ENCODE measurements around the gene ARPC5. TPM values are rescaled to one million over a fixed set of nuclear protein-coding genes. Genes with fewer than 3 reads are reported as not detected.
A peak's percentile ranks its signal among the peaks of the same experiment; 100 is the strongest.

Gene ARPC5
- total RNA-seq, 4 donors from 2014 or later: 33.0 to 73.5 (median 68.2) TPM

DNA sequence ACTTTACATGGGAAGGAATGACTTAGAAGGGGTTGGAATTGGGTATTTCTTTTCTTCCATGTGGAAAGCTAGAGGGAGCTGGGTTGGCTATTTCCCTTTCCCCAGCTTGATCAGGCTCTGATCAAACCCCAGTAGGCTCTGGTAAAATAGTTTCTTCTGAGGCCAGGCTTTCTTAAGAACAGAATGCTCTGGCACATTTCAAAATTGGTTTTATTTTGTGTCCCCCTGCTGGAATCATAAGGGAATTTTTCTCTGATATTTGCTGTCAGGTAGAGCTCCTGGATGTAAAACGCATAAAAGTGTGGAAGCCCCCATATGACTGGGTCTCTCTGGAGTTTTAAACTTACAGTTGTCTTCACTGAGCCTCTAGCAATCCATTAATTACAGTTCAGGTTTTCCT is 34.6 kb upstream of the ARPC5 start:
- DNase-seq (ENCODE audit: low spot score in 2 of 2): no peak
- WGBS, 2 donors: 88 to 100% methylated on average over 1 of the region's 1 CpG
- no peak overlapping the region for H3K4me3 ChIP-seq (ENCODE audit: low read depth, poor library complexity, severe bottlenecking)
- intact Hi-C loops (cut with DNase I; ENCODE audit: low total_unique reads): no loop called here
- no peak for TF ChIP-seq POLR2A (IDR thresholded peaks at IDR 0.05)
- TF ChIP-seq, protein P1, sequence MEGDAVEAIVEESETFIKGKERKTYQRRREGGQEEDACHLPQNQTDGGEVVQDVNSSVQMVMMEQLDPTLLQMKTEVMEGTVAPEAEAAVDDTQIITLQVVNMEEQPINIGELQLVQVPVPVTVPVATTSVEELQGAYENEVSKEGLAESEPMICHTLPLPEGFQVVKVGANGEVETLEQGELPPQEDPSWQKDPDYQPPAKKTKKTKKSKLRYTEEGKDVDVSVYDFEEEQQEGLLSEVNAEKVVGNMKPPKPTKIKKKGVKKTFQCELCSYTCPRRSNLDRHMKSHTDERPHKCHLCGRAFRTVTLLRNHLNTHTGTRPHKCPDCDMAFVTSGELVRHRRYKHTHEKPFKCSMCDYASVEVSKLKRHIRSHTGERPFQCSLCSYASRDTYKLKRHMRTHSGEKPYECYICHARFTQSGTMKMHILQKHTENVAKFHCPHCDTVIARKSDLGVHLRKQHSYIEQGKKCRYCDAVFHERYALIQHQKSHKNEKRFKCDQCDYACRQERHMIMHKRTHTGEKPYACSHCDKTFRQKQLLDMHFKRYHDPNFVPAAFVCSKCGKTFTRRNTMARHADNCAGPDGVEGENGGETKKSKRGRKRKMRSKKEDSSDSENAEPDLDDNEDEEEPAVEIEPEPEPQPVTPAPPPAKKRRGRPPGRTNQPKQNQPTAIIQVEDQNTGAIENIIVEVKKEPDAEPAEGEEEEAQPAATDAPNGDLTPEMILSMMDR (IDR thresholded peaks at IDR 0.05): no peak

DNA sequence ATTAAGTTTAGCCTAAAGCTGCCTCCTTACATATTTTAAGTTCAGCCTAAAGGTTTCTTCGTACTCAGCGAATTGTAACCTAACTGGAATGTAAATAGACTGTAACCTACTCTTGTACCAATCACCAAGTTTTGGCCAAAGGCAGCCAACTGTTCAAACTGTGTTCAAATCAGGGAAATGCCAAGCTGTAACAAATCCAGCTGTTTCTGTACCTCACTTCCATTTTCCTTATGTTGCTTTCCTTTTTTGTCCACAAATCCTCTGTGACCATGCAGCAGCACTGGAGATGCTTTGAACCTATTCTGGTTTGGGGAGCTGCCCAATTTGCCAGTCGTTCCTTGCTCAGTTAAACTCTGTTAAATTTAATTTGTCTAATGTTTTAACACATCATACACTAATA is 20.8 kb upstream of the ARPC5 start:
- DNase-seq (ENCODE audit: low spot score in 2 of 2): no peak
- intact Hi-C loops (cut with DNase I; ENCODE audit: low total_unique reads): no loop called here
- 88 to 89% methylated on average over 3 of the region's 3 CpGs for WGBS, 2 donors
- H3K4me3 ChIP-seq (ENCODE audit: low read depth, poor library complexity, severe bottlenecking): no peak overlapping the region
- no peak for TF ChIP-seq POLR2A (IDR thresholded peaks at IDR 0.05)
- TF ChIP-seq, protein P1 (IDR thresholded peaks at IDR 0.05): no peak

DNA sequence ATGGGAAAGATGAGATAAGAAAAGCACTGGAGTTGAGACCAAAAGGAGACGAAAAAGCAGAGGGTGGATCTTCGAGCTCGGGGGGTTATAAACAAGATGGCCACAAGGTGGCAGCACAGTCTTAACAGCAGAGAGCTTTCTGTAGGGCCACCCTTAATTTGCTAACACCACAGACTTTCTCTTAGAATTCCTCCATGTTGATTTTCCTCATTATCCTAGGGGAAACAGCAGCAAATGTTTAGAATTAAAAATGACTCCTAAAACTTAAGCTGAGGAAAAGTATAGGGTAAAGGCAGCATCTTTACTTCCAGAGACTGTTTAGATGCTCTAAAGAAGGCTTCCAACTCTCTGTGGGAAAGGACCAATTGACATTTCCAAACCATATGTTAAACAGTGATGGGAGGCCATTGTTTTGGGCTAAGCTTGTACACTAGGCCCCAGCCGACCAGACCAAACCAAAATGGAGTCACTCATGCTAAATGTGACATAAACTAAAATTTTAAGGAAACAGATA is 20.0 kb upstream of the ARPC5 start:
- 7 to 10% methylated on average over 4 of the region's 4 CpGs for WGBS, 2 donors
- intact Hi-C loops (cut with DNase I; ENCODE audit: low total_unique reads): loop anchor here (2.0 kb wide), 1 partner anchor 259 kb away; no protein-coding TSS in a partner anchor
- no peak overlapping the region for H3K4me3 ChIP-seq (ENCODE audit: low read depth, poor library complexity, severe bottlenecking)
- TF ChIP-seq, protein P1 (IDR thresholded peaks at IDR 0.05): no peak
- no peak for TF ChIP-seq POLR2A (IDR thresholded peaks at IDR 0.05)
- DNase-seq (ENCODE audit: low spot score in 2 of 2): peak; percentile 81 to 96

DNA sequence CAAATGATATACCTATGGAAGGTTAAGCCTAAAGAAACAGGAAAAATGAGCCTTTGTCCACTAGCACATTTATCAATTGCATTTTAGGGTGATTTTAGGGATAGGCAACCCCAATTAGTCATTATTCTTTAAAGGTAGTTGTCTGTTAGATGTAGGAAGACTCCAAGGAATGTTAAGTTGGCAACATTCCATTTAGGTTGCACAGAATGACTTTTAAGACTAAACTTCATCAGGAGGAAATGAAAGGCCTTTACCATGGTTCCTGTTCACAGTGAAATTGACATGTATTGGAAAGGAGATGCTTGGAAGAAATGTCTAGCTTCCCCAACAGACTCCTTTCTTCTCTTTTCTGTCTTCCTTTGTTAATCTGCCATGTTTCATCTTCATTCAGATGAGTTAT is 19.1 kb upstream of the ARPC5 start:
- DNase-seq (ENCODE audit: low spot score in 2 of 2): no peak
- TF ChIP-seq POLR2A (IDR thresholded peaks at IDR 0.05): no peak
- TF ChIP-seq, protein P1 (IDR thresholded peaks at IDR 0.05): no peak
- intact Hi-C loops (cut with DNase I; ENCODE audit: low total_unique reads): loop anchor here (2.0 kb wide), 1 partner anchor 260 kb away; no protein-coding TSS in a partner anchor
- no peak overlapping the region for H3K4me3 ChIP-seq (ENCODE audit: low read depth, poor library complexity, severe bottlenecking)

DNA sequence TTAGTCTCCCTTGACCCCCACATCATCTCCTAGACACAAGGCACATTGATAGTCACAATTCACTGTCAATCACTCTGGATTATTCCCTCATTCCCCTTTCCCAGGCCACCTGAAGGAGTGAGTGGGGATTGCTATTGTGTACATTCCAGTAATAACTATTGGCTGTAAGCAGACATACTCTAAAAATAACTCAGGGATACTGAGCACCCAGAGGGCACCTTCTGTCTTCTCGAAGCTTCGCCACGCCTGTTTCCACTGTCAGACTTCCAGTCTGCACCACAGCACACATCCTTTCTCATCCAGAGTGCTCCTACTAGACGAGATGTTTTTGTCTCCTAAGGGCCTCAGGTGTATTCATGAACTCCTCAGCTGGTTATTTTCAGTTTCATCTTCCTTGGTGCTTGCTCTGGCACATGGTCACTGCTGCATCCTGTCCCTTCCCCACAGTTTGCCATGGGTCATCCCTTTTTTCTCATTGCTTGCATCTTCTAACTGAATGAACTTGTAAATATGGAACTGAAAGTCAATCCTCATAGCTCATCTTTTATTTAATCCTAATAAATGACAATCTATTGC is 18.4 kb upstream of the ARPC5 start:
- DNase-seq (ENCODE audit: low spot score in 2 of 2): no peak
- intact Hi-C loops (cut with DNase I; ENCODE audit: low total_unique reads): loop anchor here (2.0 kb wide), 1 partner anchor 261 kb away; no protein-coding TSS in a partner anchor
- 69 to 74% methylated on average over 4 of the region's 4 CpGs for WGBS, 2 donors
- TF ChIP-seq, protein P1 (IDR thresholded peaks at IDR 0.05): no peak
- no peak for TF ChIP-seq POLR2A (IDR thresholded peaks at IDR 0.05)
- no peak overlapping the region for H3K4me3 ChIP-seq (ENCODE audit: low read depth, poor library complexity, severe bottlenecking)

DNA sequence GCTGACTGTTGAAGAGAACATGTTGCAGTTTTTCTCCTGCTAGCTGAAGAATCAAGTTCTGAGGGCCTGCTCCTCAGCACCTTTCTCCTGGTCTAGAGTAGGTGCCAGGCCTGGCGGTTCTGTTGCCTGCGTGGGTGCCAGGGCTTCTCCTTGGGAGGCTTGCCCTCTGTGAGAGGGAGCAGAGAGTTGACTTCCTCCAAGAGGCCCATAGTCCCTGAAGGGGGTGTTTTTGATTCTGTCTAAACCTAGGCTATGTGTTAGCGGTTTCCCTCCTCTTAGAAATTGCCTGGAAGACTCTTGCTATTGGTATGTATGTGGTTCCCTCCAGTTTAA is 17.8 kb upstream of the ARPC5 start:
- WGBS, 2 donors: 64 to 76% methylated on average over 3 of the region's 3 CpGs
- intact Hi-C loops (cut with DNase I; ENCODE audit: low total_unique reads): no loop called here
- TF ChIP-seq, protein P1 (IDR thresholded peaks at IDR 0.05): no peak
- no peak for TF ChIP-seq POLR2A (IDR thresholded peaks at IDR 0.05)
- no peak for DNase-seq (ENCODE audit: low spot score in 2 of 2)
- no peak overlapping the region for H3K4me3 ChIP-seq (ENCODE audit: low read depth, poor library complexity, severe bottlenecking)
